K562 (cell line): ENCODE data around the gene TUBG2. TPM values are rescaled to one million over a fixed set of nuclear protein-coding genes. Genes with fewer than 3 reads are reported as not detected.

Experiments used
- ATAC-seq: fragments of 200-7000 bp; cut with Tn5 transposase; 3 replicates; pipeline ENCODE4 v1.9.1; 2020; ENCODE audit warnings: moderate library complexity
- BruUV-seq: library from RNA; stranded (reverse); fragments of 400-500 nt; replicated peaks from 2 replicates; lab custom pipeline; 2021; lab: Mats Ljungman, UMichigan
- CTCF ChIA-PET: fragments of 300-600 bp; formaldehyde crosslinking; extraction: SDS; loops from one replicate; lab custom pipeline; 2021; ENCODE audit warnings: low intra/inter-chr PET ratio; lab: Yijun Ruan, JAX
- POLR2A ChIA-PET: fragments of 300-600, 350-650 bp; sonication (Branson Sonifier 250); formaldehyde crosslinking; extraction: SDS; loops from one replicate; lab custom pipeline; 2021; ENCODE audit warnings: antibody characterized with exemption, inconsistent platforms; lab: Yijun Ruan, JAX
- DNase-seq, 4 experiments: peaks; one replicate each; pipeline versions ENCODE4 v3.0.0 to v3.0.0-alpha.2; 2011 to 2018; ENCODE audit warnings: low spot score in 3 of 4, mixed read lengths in 3 of 4; ENCODE audit errors: extremely low read depth in 1 of 4
- FAIRE-seq: peaks from 2 replicates; lab custom pipeline; 2011; peaks lifted over from hg19 to GRCh38; lab: Jason Lieb, UNC
- H2AFZ ChIP-seq: 2 replicates; pipeline ENCODE4 v1.6.0; 2011; ENCODE audit warnings: low read depth, low read length, control low read depth, inconsistent platforms
- H3K27ac ChIP-seq: fragments of 200-600 bp; 3 replicates; pipeline ENCODE4 v1.8.0; 2011; ENCODE audit warnings: low read depth, mild to moderate bottlenecking, control low read depth, inconsistent platforms, low read length, moderate library complexity, mixed read lengths; ENCODE audit errors: extremely low read depth
- H3K27me3 ChIP-seq, 2 experiments: fragments of 300-600 bp in 1 of 2; 2 replicates in 1 of 2; 3 replicates in 1 of 2; pipeline versions ENCODE4 v1.6.0 to v1.8.0; 2011; ENCODE audit warnings: inconsistent platforms in 2 of 2, low read length in 2 of 2, mild to moderate bottlenecking in 1 of 2, mixed read lengths in 1 of 2, moderate library complexity in 1 of 2; ENCODE audit not compliant: control insufficient read depth in 2 of 2, insufficient read depth in 2 of 2
- H3K36me3 ChIP-seq: fragments of 300-600 bp; 3 replicates; pipeline ENCODE4 v1.8.0; 2011; ENCODE audit warnings: mild to moderate bottlenecking, low read length, inconsistent platforms; ENCODE audit not compliant: control insufficient read depth, insufficient read depth
- H3K4me1 ChIP-seq, 2 experiments: fragments of 200-600 bp in 1 of 2; replicated peaks in 1 of 2; 2 replicates in 1 of 2; 3 replicates in 1 of 2; pipeline versions ENCODE4 v1.5.1 to v1.8.0; 2011; ENCODE audit warnings: inconsistent platforms in 2 of 2, low read length in 2 of 2, mild to moderate bottlenecking in 1 of 2, mixed read lengths in 1 of 2, moderate library complexity in 1 of 2; ENCODE audit not compliant: control insufficient read depth in 2 of 2, insufficient read depth in 2 of 2
- H3K4me2 ChIP-seq: 2 replicates; pipeline ENCODE4 v1.6.1; 2011; ENCODE audit warnings: low read length, control low read depth, inconsistent platforms, mixed read lengths; ENCODE audit not compliant: insufficient read depth
- H3K4me3 ChIP-seq: fragments of 200-600 bp; sonication (generic), shearing (Covaris generic); 2 replicates; pipeline ENCODE4 v1.5.1; 2016; ENCODE audit warnings: control low read depth, inconsistent platforms
- H3K79me2 ChIP-seq: fragments of 200-600 bp; 3 replicates; pipeline ENCODE4 v1.8.0; 2011; ENCODE audit warnings: low read length, inconsistent platforms; ENCODE audit not compliant: control insufficient read depth, insufficient read depth
- H3K9ac ChIP-seq, 2 experiments: 2 replicates each; pipeline versions ENCODE4 v1.6.0 to v1.6.1; 2011; ENCODE audit warnings: low read depth in 2 of 2, low read length in 2 of 2, control low read depth in 1 of 2, inconsistent platforms in 1 of 2, mild to moderate bottlenecking in 1 of 2, mixed read lengths in 1 of 2; ENCODE audit not compliant: insufficient read depth in 1 of 2
- H3K9me1 ChIP-seq: one replicate; pipeline ENCODE4 v1.6.0; 2011; ENCODE audit warnings: inconsistent platforms, mild to moderate bottlenecking, low read length, moderate library complexity; ENCODE audit not compliant: control insufficient read depth, insufficient read depth
- H3K9me3 ChIP-seq: replicated peaks from 2 replicates; pipeline ENCODE4 v1.5.1; 2011; ENCODE audit warnings: low read depth, low read length, inconsistent platforms; ENCODE audit not compliant: control insufficient read depth, insufficient read depth
- H4K20me1 ChIP-seq: replicated peaks from 2 replicates; pipeline ENCODE4 v1.6.1; 2011; ENCODE audit warnings: low read length, inconsistent platforms, mixed read lengths; ENCODE audit not compliant: control insufficient read depth, insufficient read depth
- BHLHE40 ChIP-seq: IDR thresholded peaks from 2 replicates; pipeline ENCODE4 v1.6.1; 2011; ENCODE audit warnings: low read length, improper control_type of control experiment
- ETV1 ChIP-seq: fragments of 450-650 bp; conservative IDR thresholded peaks from 2 replicates; pipeline ENCODE4 v1.6.1; 2016; ENCODE audit warnings: missing genetic modification characterization, control low read depth, low read depth, missing compliant biosample characterization
- ETV5 ChIP-seq: sonication (generic); formaldehyde crosslinking; IDR thresholded peaks from 2 replicates; pipeline ENCODE4 v1.4.0; 2020; ENCODE audit warnings: low read depth, mild to moderate bottlenecking, missing genetic modification reagents
- GABPA ChIP-seq: fragments of 200-800 bp; sonication (Bioruptor generic); conservative IDR thresholded peaks from 2 replicates; pipeline ENCODE4 v1.6.1; 2016; ENCODE audit warnings: low read depth, missing genetic modification characterization, missing compliant biosample characterization
- GABPB1 ChIP-seq: sonication (generic); formaldehyde crosslinking; IDR thresholded peaks from 2 replicates; pipeline ENCODE4 v1.8.0; 2022; ENCODE audit warnings: mild to moderate bottlenecking, missing genetic modification reagents
- JUND ChIP-seq, 2 experiments: IDR thresholded peaks; 2 replicates in 1 of 2; 3 replicates in 1 of 2; pipeline ENCODE4 v1.6.1; 2011; ENCODE audit warnings: borderline replicate concordance in 2 of 2, low read depth in 2 of 2, low read length in 2 of 2, improper control_type of control experiment in 1 of 2, missing biosample characterization in 1 of 2, missing genetic modification characterization in 1 of 2, missing genetic modification reagents in 1 of 2
- MAZ ChIP-seq, 2 experiments: fragments of 450-650 bp in 1 of 2; sonication (generic) in 1 of 2; formaldehyde crosslinking; IDR thresholded peaks in 1 of 2; conservative IDR thresholded peaks in 1 of 2; 2 replicates each; pipeline versions ENCODE4 v1.4.0 to v1.5.0; 2020; ENCODE audit warnings: mild to moderate bottlenecking in 1 of 2, missing genetic modification reagents in 1 of 2
- MTA3 ChIP-seq: fragments of 450-650 bp; formaldehyde crosslinking; IDR thresholded peaks from 2 replicates; pipeline ENCODE4 v1.6.1; 2017; ENCODE audit warnings: mild to moderate bottlenecking, borderline replicate concordance
- NR1H2 ChIP-seq: sonication (generic); formaldehyde crosslinking; IDR thresholded peaks from 2 replicates; pipeline ENCODE4 v1.4.0; 2020; ENCODE audit warnings: mild to moderate bottlenecking, missing genetic modification reagents
- TEAD1 ChIP-seq, 2 experiments: fragments of 450-650 bp in 1 of 2; sonication (generic) in 1 of 2; formaldehyde crosslinking; IDR thresholded peaks; 2 replicates each; pipeline versions ENCODE4 v1.4.0 to v1.8.0; 2020 to 2022; ENCODE audit warnings: mild to moderate bottlenecking in 2 of 2, missing genetic modification reagents in 1 of 2
- U2AF1 ChIP-seq: fragments of 200-400 bp; formaldehyde crosslinking; optimal IDR thresholded peaks from 2 replicates; pipeline ENCODE3; 2017; ENCODE audit warnings: mild to moderate bottlenecking, low read depth, low read length, moderate library complexity
- ZBTB1 ChIP-seq: sonication (generic); formaldehyde crosslinking; IDR thresholded peaks from 2 replicates; pipeline ENCODE4 v1.8.1; 2023; ENCODE audit warnings: missing genetic modification reagents, low read depth, mild to moderate bottlenecking, borderline replicate concordance
- ZFP36 ChIP-seq: fragments of 150-350 bp; IDR thresholded peaks from 2 replicates; pipeline ENCODE4 v1.6.1; 2018; ENCODE audit warnings: low read length, low read depth; ENCODE audit not compliant: partially characterized antibody
- ZNF143 ChIP-seq: sonication (generic); formaldehyde crosslinking; IDR thresholded peaks from 2 replicates; pipeline ENCODE4 v1.9.0; 2022; ENCODE audit warnings: mild to moderate bottlenecking, missing genetic modification reagents
- ZNF165 ChIP-seq: fragments of 250-450 bp; sonication (Bioruptor Pico); IDR thresholded peaks from 2 replicates; pipeline ENCODE4 v1.4.0; 2020; ENCODE audit warnings: borderline replicate concordance
- ZNF24 ChIP-seq: fragments of 450-650 bp; IDR thresholded peaks from 2 replicates; pipeline ENCODE4 v1.6.1; 2016
- ZNF780A ChIP-seq: fragments of 250-450 bp; sonication (Bioruptor Pico); IDR thresholded peaks from 2 replicates; pipeline ENCODE4 v1.5.0; 2021; ENCODE audit warnings: mild to moderate bottlenecking
- WGBS: fragments of 100-300 bp; shearing (Covaris generic); methylation state at CpG from one replicate; pipeline ENCODE4 v1.1.6; 2016; ENCODE audit warnings: low coverage, mixed read lengths; ENCODE audit not compliant: insufficient coverage; ENCODE audit errors: missing lambda C conversion rate; 5-methylcytosine and 5-hydroxymethylcytosine counted together
- in situ Hi-C: fragments of 300-500 bp; cut with MboI; formaldehyde crosslinking; loops from 4 replicates; pipeline ENCODE4 v1.15.0; 2018; ENCODE audit warnings: inconsistent platforms, mixed read lengths
- intact Hi-C: fragments of 100-400 bp; cut with micrococcal nuclease; formaldehyde crosslinking; loops from 2 replicates; pipeline ENCODE4 v1.14.2; 2022
- polyA plus RNA-seq, 8 experiments: library from polyadenylated mRNA; depleted of rRNA in 4 of 8; stranded (reverse) in 5 of 8; unstranded in 3 of 8; fragments of >200 nt; fragmentation: Nextera tagmentation in 2 of 8; fragmentation: Illumina TruSeq in 1 of 8; extraction: Ambion mirVana in 2 of 8; extraction: Trizol in 1 of 8; gene quantifications; 2 replicates each; pipeline versions ENCODE4 v1.2.1 to v1.2.3, GENCODE V29; 2011 to 2014; ENCODE audit warnings: inconsistent platforms in 1 of 8, missing spikeins in 1 of 8
- total RNA-seq, 7 experiments: library from RNA; depleted of rRNA in 6 of 7; stranded (reverse); fragments of >200 nt in 6 of 7; fragmentation: Illumina TruSeq in 2 of 7; extraction: Trizol in 2 of 7; gene quantifications; 2 replicates each; pipeline versions ENCODE4 v1.2.1 to v1.2.3, GENCODE V29; 2011 to 2021; ENCODE audit warnings: low replicate concordance in 1 of 7

Gene TUBG2
- total and polyA plus RNA-seq, 9 of the 15 experiments (the other 6 are each of a cell fraction or from before 2014, with no cell fraction given) = 0.09 to 0.80 (median 0.24) TPM; not detected in 2

- Histone ChIP-seq H3K79me2 (peaks cover 29% of the 10 kb centered on the region), H3K9me1 (no peaks in the 10 kb centered on the region), H3K27ac (peak overlapping the region; percentile 95), H3K4me3 (peak overlapping the region; percentile 34), H2AFZ (peak overlapping the region; percentile 85), H3K4me2 (peak overlapping the region; percentile 67), H3K36me3 (no peaks in the 10 kb centered on the region; the same call in 2 of the 3 replicates), H3K27me3 (no peaks in the 10 kb centered on the region), H3K4me1 (peaks cover 34 to 77% of the 10 kb centered on the region in 2 experiments), H4K20me1 (peaks cover 2% of the 10 kb centered on the region), H3K9ac (peak overlapping the region; percentile 67 to 90), H3K9me3 (no peaks in the 10 kb centered on the region)
- POLR2A ChIA-PET = interaction anchor here (0.6 to 3.2 kb wide), 11 partner anchors 10 to 831 kb away, joined by 3 to 24 read pairs (median 6); partner anchors contain the start of genes PSMC3IP and RETREG3
- no TSS peak for BruUV-seq
- ATAC-seq (peak; percentile 35), DNase-seq (peak; percentile 43 to 76 (median 49)), FAIRE-seq (no peak)
- in situ Hi-C loops (no loop called here), intact Hi-C loops (loop anchor here (1.0 to 5.0 kb wide), 3 partner anchors 61 to 102 kb away; partner anchors contain the start of genes PSMC3IP, RETREG3 and TUBG1)
- CTCF ChIA-PET = interaction anchor here (1.1 to 1.5 kb wide), 3 partner anchors 71 to 101 kb away, joined by 3 to 6 read pairs (median 4); no protein-coding TSS in a partner anchor
- WGBS = 45% methylated on average over 44 of the region's 78 CpGs
- TF ChIP-seq MTA3 (peak; percentile 69; the same call in 1 of the 2 replicates), U2AF1 (peak; percentile 47), BHLHE40 (no peak; the same call in 1 of the 2 replicates), ZFP36 (peak; percentile 7), ZNF780A (CRISPR knock-in tag) (no peak), ETV1 (tag) (no peak), ETV5 (peak; percentile 82), TEAD1 (CRISPR knock-in tag; IDR thresholded peaks at IDR 0.05) (peak in 1 of 2 experiments; percentile 59; a peak in 1 of 4 replicates), NR1H2 (CRISPR knock-in tag) (peak; percentile 97), JUND (IDR thresholded peaks at IDR 0.05; ENCODE audit: borderline replicate concordance, low read depth, low read length) (0 out of 2 replicates have a peak, but pooled peaks have one; percentile 3), JUND (tag; IDR thresholded peaks at IDR 0.05; ENCODE audit: borderline replicate concordance, low read depth, low read length) (no peak), MAZ (CRISPR knock-in tag; conservative IDR thresholded peaks at IDR 0.05 in 1 of 2, IDR thresholded peaks at IDR 0.05 in 1 of 2) (peak; percentile 54 to 55; a peak in 2 of 4 replicates), ZNF24 (no peak), ZNF143 (peak; percentile 59; the same call in 1 of the 2 replicates), ZNF165 (CRISPR knock-in tag) (peak; percentile 61; the same call in 1 of the 2 replicates), ZBTB1 (CRISPR knock-in tag) (peak; percentile 85; the same call in 1 of the 2 replicates), GABPA (0 out of 2 replicates have a peak, but pooled peaks have one; percentile 14), GABPB1 (CRISPR knock-in tag) (peak; percentile 84)
These were observed 20.6 kb downstream of the TUBG2 start for GRCh38 chr17:42679492-42680330.
